ENCODE data around the gene TUBB4B.

The TUBB4B gene

DNA sequence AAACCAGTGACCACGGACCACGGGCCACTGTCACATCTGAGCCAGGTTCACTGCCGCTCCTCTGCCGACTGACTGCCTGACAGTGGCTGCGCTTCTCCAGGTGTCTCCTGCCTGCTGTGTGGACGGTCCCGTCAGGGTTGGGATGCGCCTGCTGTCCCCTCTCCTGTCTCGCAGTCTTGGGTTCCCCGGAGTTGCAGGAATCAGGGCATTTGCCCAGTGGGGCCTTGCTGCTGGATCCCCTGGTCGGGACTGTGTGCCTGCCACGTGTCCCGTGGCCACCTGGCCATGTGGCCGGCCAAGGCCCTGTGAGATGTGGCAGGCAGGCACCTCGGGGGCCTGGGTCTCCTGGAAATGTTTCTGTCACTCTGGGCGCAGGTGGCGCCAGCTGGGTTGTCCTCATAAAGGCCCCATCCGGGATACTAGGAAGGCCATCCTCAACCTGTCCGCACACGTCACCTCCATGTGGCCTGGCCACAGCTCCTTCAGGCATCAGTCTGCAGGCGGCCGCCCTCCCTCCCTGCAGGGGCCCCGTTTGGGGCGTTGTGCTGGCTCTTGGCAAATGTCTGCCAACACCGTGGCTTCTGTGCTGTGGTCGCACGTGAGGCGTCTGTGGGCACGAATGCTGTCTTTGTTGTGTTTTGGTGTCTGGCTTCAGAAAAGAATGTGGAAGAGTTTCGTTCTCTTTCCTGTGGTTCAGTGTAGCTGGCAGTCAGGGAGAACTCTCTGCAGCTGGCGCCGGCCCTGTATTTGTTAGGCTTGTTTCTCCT is 30.0 kb downstream of the TUBB4B start:
- DNase-seq (ENCODE audit: low read depth in 2 of 2): no peak

DNA sequence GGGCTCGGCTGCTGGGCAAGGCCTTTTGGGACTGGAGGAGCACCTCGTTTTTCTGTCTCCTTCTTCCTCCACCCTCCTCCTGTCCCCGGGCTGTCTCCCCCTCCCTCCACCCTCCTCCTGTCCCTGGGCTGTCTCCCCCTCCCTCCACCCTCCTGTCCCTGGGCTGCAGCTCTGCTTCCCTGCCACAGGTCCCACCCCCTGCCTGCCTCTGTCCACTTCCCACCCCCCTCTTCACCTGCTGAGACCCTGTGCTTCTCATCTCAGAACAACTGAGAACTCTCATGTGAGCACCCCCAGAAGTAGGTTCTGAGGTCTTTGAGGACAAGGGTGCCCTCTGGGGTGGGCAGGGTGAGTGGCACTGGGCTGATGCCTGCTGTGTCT is 30.6 kb downstream of the TUBB4B start:
- DNase-seq (ENCODE audit: low read depth in 2 of 2): no peak

DNA sequence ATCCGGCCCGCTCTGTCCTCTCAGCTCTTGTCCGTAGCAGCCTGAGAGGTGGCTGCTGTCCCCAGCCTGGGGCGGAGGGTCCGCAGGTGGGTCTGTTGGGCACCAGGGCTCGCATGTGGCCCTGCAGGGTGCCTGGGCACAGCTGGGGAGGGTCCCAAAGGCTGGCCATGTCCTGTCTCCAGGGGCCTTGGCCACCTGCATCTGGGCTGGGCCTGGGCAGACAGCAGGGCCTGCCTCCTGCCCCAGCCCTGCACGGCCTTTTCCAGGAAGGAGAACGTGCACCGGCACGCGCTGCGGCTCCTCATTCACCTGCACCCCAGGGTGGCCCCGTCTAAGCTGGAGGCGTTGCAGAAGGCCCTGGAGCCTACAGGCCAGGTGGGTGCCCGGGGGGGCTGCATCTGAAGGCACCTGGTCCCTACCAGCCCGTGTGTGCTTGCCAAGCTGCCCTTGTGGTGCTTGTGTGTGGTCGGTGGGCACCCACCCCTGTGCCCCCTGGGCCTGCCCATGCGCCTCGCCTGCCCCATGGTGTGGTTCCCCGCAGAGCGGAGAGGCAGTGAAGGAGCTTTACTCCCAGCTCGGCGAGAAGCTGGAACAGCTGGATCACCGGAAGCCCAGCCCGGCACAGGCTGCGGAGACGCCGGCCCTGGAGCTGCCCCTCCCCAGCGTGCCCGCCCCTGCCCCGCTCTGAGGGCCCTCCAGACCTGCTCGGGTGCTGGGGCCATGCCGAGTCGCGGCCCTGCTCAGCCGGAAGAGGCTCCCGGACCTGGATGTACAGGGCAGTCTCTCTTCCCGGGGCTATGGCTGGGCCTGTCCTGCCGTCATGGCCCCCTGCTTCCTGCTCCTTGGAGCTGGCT is 31.4 kb downstream of the TUBB4B start:
- DNase-seq (ENCODE audit: low read depth in 2 of 2): no peak

DNA sequence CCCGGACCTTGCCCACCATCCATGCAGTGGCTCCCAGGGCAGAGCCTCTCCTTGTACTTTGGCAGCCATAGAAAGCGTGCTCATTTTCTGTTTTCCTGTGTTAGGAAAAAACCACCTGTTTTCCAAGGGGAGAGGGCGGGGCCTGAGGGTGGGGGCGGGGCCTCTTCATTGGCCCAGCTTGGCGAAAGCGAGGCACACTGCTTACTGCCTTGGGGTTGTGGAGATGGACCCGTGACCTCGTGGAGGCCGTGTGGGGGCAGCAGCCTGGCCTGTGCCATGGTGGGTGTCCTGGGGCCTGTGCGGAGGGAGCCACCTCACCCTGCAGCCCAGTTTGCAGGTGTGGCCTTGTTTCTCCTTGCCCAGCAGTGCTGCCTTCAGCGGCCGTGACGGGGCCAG is 32.0 kb downstream of the TUBB4B start:
- DNase-seq (ENCODE audit: low read depth in 2 of 2): no peak

DNA sequence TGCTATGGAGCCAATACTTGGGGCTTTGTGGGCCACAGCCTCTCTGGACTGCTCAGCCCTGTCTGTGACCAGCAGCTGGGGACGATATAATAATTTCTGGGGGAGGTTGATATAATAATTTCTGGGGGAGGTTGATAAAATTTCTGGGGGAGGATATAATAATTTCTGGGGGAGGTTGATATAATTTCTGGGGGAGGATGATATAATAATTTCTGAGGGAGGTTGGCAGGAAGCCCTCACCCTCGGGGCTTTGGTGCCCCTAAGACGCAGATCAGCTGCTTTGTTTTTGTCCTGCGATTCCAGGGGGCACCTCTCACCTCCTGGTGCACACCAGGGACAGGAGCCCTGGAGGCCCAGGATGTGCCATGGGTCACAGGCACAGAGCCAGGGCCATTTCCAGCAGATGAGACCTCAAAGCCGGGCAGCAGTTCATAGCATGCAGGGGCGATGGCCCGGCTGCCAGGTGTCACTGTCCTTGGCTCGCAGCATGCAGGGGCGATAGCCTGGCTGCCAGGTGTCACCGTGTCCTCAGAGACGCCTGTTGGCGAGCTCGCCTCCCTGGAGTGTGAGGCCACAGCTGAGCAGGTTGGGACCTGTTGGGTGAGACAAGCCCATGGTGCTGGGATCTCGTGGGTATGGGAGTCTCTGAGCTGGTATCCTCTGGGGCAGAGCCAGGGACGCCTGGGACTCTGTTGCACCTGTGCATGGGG is 32.7 kb downstream of the TUBB4B start:
- DNase-seq (ENCODE audit: low read depth in 2 of 2): no peak

DNA sequence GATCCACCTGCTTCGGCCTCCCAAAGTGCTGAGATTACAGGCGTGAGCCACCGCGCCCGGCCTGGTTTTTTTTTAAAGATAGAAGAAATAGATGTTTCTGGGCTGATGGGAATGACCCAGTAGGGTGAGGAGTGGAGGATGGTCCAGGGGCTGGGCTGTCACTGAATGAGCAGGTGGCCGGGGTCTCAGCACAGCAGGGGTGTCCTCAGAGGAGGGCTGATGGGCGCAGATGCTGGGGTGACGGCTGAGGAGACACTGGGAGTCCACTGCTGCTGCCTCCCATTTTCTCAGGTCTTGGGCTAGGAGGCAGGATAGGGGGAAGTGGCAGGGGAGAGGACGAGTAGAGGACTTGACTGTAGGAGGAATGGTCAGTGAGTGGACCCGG is 34.1 kb downstream of the TUBB4B start:
- no peak for DNase-seq (ENCODE audit: low read depth in 2 of 2)

DNA sequence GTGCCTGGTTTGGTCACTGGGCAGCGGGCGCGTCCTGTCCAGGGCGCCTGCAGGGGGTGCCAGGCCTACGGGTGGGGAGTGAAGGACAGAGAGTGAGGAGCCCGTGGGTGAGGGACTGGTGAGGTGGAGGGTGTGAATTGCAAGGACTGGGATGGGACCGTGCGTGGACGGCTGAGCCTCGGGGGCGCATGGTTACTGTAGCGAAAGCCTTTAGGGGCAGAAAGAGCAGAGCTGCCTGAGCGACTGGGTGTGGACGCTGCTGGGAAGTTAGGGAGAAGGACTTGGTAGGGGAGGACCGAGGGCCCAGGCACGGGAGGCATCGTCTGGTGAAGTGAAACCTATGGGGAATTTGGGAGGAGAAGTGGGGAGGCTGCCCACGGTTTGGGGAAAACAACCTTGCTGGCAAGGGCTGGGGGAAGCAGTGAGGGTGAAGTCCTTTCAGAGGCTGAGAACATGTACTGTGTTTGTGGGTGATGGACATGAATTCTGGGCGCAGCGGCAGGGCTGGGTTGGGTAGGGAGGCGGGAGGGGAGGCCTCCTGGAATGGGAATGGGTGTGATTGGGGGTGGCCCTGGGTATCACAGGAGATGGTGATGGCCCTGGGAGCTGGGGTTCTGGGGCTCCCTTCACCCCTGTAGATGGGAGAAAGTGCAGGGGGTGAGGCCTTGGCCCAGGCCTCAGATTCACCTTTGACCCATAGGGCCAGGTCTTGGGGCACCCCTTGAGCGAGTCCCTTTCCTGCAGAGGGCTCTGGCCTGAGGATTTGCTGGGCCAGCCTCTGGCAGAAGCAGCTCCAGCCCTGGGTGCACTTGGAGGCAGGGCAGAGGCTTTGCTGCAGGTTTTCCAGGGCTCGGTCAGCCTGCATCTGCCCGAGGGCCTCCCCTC is 34.7 kb downstream of the TUBB4B start:
- no peak for DNase-seq (ENCODE audit: low read depth in 2 of 2)

DNA sequence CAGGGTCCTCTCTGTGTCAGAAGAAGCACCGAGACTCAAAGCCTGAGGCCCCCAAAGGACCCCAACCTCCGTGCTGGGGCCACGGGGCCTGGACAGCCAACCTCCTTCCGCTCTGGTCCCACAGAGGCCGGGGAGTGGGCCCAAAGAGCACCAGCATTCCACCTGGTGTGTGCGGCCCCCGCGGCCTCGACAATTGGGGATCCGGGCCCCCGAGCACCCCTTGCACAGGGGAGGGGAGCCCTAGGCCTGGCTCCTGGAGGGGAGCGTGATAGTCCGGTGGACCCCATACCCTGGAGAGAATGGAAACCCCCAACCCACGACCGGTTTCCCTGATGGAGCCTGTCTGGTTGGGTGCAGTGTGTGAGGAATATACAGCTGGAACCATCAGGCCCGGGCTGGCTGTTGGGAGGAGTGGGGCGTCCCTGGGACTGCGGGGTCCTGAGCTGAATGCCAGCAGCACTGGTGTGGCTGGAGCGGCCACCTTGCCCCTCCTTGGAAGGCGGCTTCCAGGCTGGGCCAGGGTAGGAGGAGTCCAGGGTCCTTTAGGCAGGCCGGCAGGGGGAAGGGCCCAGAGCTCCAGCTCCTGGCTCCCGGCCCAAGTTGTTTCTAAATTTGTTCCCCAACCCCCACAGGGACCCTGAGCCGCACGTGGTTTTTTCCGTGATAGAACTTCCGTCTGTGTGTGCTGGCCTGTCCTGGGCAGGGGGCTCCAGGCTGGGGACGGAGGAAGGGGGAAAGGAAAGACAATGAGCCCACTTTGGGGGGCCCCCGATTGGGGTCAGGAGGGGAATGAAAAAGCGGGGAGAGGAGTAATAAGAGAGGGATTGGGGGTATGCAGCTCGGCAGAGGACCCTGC is 35.6 kb downstream of the TUBB4B start:
- DNase-seq (ENCODE audit: low read depth in 2 of 2): no peak

DNA sequence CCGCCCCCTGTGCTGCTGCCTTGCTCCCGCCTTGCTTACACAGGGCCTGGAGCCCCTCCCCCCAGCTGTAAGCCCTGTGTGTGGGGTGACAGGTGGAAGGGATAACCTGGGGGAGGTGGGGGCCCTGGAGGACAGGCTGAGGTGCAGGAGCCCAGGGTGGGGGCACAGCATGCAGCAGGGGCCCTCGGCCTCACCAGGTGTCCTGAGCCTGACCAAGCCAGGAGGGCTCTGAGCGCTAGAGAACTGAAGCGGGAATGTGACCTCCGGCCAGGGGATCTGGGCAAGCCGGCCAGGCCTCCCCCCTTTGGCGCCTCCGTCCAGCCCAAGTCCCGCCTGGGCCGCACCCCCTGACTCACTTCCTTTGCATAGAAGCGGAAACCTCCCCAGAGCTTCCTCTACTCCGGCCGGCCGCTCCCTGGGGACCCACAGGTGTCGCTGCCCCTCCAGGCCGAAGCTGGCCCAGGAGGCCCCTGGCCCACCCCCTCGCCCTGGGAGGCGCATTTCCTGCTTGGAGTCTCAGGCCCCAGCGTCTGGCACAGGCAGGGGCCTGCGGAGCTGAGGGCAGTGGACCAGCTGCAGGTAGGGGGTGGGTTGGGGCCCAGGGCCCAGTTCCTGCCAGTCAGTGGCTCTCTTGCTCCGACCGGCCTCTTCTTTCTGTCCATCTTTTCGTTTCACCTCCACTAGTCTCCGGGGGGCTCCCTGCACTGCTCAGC is 36.4 kb downstream of the TUBB4B start, which contains the start of gene TOR4A:
TOR4A (plus strand) TSS at position 398 of the 713 bp plus-strand sequence. CDS start 964 bp downstream, outside the sequence.
- DNase-seq (ENCODE audit: low read depth in 2 of 2): no peak

DNA sequence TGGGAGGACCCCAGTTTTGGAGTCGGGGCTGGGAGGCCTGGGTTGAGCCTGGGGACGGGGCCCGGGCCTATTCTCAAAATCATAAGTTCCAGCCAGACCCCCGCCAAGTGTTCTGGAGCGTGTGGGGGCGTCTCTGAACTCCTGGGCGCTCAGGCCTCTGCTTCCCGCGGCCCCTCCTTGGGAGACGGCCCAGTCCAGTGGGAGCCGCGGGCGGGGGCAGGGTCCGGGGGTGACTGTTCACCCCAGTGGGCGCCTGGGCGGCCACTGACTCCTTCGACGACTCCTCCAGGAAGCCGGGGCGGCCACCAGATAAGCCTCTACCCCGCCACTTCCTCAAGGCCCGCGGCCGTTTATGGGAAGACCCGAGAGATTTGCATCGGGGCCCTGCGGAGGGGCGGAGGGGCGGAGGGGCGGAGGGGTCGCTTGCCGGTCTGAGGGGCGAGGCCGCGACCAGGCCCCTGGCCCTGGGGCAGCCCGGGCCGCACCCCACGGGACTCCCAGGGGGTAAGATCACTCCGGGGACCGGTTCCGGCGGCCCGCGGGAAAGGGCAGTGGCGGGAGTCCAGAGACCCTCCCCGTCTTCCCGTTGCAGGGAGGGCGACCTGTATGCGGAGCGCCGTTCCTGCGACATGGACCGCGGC is 37.1 kb downstream of the TUBB4B start:
- no peak for DNase-seq (ENCODE audit: low read depth in 2 of 2)

DNA sequence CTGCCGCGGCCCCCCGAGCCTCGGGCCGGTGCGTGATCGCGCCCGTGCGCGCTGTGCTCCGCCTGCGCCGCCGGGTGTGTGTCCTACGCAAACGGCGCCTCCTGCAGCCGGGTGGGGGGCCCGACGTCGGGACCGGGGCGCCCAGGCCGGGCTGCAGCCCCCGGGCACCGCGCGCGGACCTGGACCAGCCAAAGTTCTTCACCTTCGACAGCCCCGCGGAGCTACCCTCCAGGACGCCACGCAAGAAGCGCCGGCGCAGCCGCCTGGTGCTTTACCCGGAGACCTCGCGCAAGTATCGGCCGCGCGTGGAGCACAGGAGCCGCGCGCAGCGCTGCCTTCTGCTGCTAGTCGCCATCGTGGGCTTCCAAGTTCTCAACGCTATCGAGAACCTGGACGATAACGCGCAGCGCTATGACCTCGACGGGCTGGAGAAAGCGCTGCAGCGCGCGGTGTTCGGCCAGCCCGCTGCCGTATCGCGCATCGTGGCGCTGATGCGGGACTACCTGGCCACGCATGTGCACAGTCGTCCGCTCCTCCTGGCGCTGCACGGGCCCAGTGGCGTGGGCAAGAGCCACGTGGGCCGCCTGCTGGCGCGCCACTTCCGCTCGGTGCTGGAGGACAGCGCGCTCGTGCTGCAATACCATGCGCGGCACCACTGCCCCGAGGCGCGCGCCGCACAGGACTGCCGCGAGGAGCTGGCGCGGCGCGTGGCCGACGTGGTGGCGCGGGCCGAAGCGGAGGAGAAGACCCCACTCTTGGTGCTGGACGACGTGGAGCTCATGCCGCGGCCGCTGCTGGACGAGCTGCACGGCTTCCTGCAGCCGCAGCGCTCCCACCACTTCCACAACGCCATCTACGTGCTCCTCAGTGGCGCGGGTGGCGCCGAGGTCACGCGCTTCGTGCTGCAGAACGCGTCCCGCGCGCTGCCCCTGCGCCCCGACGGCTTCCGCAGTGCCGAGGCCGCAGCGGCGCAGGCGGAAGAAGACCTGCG is 37.9 kb downstream of the TUBB4B start:
- DNase-seq (ENCODE audit: low read depth in 2 of 2): no peak

DNA sequence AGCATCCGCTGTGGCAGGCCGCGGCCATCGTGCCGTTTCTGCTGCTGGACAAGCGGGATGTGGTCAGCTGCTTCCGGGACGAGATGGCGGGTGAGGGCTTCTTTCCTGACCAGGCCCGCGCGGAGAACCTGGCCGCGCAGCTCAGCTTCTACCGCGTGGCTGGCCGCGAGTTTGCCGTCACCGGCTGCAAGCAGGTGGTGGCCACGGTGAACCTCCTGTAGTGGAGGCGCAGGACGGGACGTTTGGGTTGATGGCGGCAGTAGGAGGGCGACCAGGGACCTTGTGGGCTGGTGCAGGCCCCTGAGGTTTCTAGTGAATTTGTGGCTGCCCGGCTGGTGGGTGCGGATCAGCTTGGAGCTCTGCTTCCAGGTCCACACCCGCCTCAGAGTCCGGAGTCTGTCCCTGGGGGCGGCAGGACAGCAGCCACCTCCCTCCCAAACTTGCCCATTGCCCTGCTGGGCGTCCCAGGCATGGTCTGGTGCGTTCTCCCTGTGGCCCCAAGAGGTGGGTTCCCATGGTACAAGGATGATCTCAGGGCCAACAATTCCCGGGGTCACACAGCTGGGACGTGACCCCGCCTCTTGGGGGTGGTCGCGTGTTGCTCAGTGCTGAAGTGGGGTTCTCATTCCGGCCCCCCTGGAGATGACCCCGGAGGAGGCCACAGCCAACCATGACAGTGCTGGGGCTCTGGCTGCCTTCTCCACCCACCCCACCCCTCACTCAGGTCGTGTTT is 38.8 kb downstream of the TUBB4B start:
- DNase-seq (ENCODE audit: low read depth in 2 of 2): no peak

DNA sequence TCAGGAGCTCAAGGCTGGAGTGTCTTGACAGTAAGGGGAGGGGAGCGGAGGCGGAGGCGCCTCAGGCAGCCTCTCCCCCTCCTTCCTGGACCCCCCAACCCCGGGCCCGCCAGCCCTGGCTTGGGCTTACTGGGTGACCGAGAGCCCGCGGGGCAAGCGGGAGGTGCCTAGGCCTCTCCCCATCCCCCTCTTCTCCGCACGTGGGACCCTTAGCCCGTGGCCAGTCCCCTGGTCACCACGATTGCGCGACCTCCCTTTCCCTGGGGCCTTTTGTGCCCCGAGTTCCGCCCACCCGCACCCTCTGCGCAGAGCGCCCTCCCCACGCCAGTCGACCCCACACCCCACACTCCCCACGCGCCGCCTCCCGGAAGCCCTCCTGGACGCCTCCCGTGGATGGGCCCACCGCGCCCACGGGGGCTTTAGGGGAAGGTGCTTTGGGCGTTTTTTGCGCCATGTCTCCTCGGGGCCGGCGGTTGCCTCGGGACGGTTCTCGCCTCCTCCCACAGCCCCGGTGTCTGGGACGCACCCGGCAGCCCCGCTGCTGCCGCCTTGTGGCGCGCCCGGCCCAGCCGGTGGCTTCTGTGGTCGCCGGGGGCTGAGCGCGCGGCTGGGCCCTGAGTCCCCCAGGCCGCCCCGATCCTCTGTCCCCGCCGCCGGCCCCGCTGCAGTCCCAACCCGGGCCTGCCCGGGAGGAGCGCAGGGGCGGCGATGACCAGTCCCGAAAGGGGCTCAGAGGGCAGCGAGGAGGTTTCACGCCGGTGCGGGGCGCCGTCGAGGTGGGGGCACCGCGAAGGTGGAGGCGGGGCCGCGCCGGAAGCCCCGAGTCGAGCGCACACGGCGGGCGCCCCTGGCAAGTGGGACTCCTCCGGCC is 39.6 kb downstream of the TUBB4B start:
- no peak for DNase-seq (ENCODE audit: low read depth in 2 of 2)

DNA sequence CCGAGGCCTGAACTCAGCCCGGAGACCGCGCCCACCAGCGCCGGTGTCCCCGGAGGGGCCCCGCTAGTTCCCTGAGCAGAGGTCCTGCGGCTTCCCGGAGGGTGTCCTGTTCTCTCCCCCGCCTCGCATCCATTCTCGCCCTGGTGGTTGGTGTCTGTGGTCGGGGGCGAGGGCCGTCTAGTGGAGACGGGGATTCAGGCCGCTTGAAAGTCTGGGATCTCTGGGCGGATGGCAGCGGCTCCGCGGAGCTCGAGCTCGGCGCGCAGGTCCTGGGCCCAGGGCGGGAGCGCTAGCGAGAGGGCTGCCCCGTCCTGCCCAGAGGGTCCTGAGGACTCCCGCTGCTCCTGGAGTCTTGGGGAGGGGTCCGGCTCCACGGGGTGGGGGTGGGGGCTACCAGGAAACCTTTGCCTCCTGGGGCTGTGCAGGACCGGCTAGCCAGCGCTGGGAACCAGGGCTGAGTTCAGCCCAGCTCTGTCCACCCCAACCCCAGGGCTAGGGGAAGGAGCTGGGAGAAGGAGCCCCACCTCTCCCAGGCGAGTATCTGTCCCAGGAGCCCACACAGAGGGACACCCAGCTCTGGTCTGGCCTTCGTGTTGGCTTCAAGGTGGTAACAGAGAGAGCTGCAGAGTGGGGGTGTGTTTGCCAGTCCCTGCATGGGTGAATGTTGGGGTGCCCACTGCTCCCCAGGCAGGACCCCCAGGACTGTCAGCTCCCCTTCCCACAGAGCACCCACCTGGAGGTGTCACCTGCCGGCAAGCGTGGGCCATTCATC is 40.4 kb downstream of the TUBB4B start:
- no peak for DNase-seq (ENCODE audit: low read depth in 2 of 2)

DNA sequence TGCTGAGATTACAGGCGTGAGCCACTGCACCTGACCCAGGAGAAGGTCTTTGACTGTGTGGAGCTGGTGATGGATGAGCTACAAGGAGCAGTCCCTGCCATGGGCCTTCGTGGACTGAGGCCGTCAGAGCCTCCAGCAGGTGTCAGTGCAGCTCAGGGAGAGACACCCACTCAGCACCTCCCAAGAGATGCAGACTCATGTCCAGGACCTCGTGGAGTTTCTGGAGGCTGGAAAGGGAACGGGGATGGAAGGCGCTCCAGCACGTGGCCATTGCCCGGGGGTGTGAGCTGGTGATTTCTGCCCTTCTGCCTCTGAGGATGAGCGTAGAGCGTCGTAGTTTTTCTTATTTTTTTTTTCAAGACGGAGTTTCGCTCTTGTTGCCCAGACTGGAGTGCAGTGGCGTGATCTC is 45.9 kb downstream of the TUBB4B start:
- no peak for DNase-seq (ENCODE audit: low read depth in 2 of 2)

DNA sequence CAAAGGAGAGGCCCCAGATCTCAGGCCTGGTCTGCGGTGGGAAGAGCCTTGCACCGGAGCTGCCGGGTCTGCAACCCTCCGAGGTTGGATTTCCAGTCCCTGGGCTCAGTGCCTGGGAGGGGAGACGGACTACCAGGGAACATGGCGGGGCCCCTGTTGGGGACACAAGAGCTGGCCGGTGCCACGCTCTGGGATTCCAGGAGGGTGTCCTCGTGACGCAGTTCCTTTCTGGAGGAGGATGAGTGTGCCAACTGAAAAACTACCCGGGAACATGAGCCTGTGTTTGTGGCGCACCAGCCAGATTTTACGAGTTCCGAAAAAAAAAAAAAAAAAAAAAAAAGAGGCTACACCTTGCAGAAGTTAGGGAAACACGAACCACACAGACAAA is 52.0 kb downstream of the TUBB4B start:
- no peak for DNase-seq (ENCODE audit: low read depth in 2 of 2)

Measured in stimulated activated CD8-positive, alpha-beta memory T cell treated with anti-CD3 and anti-CD28 coated beads, Interleukin-2, amount 100 ng/mL, for 1 hour (primary cell).